GM18858 (cell line): Measurements from ENCODE around the gene CFAP97D1.

Experiments
- ATAC-seq: cut with Tn5 transposase; IDR thresholded peaks from one replicate; pipeline ENCODE4 v1.9.1; 2021; ENCODE audit not compliant: unreplicated experiment

The CFAP97D1 gene

DNA sequence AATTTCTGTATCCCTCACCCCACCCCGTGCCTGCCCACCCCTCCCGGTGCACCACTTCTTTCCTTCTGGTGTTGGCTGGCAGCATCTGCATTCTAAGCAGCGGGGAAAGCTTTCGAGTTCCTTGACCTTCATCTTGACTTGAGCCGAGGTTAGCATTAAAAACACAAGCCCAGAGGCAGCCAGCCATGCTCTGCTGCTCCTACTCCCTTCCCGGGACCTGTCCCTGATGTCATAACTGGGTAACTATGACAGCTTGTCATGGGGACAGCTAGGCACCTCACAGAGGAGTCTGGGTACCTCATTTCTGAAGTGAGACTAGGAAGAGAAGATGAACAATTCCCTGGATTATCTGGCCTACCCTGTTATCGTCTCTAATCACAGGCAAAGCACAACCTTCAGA, at the start of gene CFAP97D1:
Gene CFAP97D1 (plus strand): TSS at position 301 of the 400 bp plus-strand sequence. CDS start 28 bp downstream, at position 329.
- ATAC-seq = no peak

DNA sequence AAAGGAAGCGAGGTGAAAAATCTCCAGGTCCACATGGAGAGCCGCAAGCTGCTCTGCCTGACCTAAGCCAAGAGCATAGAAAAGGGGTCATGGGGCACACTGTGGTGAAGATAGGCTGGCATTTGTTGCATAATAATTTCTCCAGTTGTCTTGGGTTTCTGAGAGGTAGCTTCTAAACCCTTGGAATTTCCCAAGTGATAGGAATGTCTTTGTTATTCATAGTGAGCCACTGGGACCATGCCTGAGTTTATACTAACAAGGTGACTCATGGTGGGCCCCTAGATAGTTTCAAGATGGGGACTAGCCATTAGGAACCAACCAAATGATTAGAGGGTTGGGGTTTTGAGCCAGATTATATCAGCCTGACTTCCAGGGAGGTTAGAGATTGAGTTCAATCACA, 47.3 kb upstream of the CFAP97D1 start:
- no peak for ATAC-seq

DNA sequence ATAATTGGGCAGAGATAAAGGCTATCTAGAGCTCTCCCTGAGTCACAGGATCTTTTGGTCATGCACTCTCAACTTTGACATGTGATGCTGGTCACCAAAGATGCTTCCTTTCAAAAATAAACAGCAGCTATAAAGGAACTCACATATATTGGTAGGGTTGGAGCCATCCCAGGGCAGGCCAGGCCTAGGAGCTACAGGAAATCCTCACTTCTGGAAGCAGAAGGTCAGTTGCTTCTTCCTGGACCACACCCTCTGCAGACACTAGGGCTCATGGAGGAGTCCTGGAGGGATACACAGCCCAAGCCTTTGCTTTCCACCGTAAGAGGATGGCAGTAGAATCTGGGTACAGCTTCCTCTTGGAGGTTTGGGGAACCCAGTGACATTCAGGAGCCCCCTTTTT, 46.3 kb upstream of the CFAP97D1 start:
- ATAC-seq = no peak

DNA sequence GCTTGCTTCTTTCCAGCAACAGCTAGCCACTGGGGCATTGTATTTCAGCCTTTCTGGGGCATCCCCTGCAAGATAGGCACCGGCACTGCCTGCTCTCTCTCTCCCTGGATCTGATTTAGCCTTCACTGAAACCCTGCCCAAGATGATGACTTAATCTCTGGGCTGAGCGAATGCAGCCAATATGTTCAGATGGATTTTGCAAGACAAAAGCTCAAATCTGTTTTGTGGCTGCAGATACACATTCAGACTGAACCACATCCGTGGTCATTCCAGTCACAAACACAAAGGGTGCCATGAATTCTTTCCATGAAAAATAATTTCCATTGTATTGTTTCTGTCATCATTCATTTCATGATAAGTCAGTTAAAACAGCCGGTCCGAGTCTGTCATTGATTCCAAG, 45.9 kb upstream of the CFAP97D1 start:
- ATAC-seq = no peak

DNA sequence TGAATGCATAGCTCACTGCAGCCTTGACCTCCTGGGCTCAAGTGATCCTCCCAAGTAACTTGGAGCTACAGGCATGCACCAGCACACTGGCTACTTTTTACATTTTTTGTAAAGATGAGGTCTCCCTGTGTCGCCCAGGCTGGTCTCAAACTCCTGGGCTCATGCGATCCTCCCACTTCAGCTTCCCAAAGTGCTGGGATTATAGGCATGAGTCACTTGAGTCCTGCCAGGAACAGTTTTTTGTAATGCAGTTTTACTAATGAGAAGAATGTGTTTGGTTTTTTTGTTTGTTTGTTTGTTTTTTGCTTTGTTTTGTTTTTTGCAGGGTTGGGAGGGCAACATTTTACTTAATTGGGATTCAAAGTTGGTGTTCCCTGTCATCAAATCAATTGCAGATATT, 43.8 kb upstream of the CFAP97D1 start:
- no peak for ATAC-seq

DNA sequence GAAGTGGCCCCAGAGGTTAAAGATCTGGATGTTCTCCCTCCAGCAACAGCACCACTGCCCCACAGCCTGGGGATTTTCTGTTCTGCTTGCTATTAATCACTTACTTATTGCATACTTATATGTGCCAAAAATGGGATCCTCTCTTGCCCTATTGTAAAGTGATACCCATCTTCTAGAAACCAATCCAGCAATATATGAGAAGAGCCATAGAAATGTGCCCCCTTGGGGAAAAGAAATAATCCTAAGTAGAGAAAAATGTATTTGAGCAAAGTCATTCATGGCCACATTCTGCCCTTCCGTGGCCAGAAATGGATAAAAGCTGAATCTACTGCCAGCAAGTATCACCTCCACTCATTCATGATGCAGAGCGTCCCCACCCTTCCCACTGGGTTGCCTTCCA, 42.5 kb upstream of the CFAP97D1 start:
- ATAC-seq = no peak

DNA sequence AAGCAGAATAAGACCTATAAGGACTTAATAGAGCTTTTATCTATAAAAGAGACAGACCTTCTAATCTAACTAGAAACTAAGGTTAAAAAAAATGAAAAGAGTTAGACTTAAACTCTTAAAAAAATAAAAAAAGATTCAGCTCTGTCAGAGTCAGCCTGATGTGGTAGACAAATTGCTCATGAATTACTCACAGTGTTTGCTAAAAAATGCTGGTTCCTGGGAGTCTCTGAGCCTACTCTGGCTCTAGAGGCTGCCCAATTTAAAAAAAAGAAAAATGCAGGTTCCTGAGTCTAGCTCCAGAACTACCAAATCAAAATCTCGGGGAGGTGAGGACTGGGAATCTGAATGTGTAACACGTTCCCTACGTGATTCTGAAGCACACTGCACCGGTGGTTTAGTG, 39.7 kb upstream of the CFAP97D1 start:
- ATAC-seq = no peak

DNA sequence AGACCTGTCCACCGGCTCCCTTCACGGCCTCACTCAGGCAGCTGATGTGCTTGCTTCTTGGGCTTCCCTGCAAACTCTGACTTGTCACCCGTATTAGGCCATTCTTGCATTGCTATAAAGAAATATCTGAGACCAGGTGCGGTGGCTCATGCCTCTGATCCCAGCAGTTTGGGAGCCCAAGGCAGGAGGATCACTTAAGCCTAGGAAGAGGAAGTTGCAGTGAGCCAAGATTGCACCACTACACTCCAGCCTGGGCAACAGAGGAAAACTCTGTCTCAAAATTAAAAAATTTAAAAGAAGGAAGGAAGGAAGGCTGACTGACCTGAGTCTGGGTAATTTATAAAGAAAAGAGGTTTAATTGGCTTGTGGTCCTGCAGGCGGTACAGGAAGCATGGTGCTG, 38.6 kb upstream of the CFAP97D1 start:
- ATAC-seq = no peak

DNA sequence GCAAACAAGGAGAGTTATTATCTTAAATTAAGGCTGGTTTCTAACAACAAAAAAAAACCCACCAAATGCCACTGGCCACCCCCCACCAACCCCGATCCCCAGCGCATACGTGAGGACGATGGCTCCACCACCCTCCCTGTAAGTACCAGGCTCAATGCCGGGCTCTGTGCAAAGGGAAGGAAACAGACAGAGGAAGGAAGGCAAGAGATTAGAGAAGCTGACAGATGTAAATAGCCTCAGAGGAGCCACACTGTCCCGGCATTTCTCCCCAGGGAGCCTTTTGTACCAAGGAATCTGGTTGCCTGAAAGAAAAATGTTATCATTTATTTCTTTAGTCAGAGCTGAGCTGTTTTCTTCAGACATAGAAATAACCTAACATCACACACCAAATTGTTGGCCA, 34.7 kb upstream of the CFAP97D1 start:
- no peak for ATAC-seq

DNA sequence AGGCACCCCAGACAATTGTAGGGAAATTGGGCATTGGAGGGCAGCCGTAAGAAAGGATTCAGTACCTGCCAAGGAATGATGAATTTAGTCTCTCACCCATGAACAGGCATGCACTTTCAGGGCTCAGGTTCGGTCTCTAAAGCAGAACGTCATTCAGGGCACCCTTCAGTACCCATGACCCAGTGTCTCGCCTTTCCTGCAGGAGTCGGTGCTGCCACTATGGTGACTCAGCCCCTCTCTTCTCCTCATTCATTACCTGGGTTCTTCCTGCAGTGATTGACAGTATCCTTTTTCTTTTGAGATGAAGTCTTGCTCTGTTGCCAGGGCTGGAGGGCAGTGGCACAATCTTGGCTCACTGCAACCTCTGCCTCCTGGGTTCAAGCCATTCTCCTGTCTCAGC, 30.1 kb upstream of the CFAP97D1 start:
- no peak for ATAC-seq

DNA sequence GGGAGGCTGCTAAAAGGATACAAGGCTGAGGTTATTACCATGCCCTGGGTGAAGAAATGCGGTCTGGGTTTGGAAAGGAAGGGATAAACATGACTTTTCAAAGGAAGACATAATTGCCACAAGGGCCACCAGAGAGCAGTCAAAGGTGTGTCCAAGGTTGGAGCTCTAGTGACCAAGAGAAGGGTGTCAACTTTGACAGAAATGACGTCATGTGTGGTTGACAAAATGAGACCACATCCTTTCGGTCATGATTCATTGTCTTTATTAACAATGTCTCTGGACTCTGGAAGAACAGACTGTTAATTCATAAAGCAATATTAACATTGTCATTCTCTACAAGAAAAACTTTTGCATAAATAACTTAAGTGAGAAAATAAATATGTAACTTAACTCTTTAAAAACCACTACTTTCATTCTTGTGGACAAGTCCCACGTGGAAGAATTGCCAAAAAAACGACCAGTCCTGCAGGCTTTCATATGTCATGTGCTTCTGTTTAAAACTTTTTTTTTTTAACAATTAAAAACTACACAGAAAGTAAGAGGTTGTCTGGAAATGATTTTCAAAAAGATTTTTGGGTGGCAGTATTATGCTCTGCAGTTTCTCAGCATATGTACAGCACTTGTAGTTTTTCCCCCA, 26.6 kb upstream of the CFAP97D1 start:
- ATAC-seq = no peak

DNA sequence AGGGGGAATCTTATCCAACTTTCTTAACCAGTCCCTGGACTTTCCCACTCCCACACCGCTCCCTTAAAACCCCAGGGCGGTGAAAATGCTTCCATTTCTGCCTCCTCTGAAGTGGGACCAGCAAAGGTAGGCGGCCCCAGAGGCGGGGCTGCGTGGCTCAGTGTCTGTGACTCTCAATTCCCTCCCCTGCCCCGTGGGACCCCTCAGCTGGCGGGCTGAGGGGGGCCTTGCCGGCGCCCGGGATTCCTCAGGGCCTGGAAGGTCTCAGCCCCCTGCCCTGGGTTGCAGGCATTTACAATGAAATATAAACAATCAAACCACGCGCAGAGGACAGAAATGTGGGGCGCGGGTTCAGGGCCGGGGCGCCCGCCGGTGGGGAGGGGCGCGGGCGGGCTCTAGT, 25.3 kb upstream of the CFAP97D1 start:
- no peak for ATAC-seq

DNA sequence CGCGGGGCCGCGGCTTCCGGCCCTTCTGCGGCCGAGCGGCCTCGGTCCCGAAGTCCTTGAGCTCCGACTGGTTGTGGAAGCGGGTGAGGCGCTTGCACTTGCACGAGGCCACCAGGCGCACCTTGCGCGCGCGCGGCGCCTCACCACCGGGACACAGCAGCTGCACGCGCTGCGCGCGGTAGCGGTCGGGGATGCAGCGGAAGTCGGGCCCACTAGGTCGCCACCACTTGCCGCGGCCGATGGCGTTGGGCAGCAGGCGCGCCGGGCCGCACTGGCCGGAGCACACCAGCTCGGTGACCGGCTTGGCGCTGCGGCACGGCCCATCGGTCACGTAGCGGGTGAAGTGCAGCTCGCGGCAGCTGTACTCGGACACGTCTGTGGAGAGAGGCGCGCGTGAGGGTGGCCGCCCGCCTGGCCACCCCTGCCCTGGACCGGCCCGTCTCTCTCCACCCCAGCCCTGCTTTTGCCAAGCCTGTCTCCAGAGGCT, 24.8 kb upstream of the CFAP97D1 start:
- ATAC-seq = no peak

DNA sequence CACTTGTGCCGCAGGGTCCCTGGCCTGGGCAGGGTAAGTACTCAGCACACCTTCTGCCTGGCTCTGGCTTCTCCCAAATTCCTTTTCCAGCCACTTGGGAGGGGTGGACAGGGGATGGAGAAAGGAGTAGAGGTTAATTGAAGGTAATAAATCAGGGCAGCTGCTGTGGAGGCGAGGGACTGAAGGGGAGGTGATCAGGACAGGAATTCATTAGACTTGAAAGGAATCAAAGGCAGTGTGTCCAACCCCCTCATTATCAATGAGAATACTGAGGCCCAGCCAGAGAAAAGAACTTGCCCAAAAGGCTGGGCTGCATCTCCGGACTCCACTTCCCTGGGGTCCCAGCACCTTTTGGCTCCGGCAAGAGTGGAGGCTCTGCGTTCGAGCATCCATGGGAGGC, 24.0 kb upstream of the CFAP97D1 start:
- ATAC-seq = no peak

DNA sequence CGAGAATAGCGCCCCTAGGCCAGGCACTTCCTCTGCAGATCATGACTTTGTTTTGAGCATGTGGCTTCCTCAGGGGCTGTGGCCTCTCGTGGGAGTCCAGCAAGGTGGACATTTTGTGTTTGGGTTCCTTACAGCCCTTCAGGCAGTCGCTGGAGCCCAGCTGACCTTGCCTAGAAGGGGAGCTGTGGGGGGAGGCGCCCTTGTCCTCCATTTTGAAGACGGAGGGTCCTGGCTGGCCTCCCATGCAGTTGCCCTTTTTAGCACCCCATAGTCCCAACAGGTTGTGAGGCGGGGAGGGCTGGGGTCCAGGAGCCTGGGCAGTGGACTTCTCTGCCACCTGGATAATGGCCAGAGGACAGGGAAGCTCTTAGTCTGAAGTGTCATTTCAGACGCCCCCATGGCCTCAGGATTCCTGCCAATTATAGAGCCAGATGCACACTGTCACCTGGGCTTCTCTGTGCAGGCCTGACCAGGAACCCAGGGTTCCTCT, 23.0 kb upstream of the CFAP97D1 start:
- no peak for ATAC-seq

DNA sequence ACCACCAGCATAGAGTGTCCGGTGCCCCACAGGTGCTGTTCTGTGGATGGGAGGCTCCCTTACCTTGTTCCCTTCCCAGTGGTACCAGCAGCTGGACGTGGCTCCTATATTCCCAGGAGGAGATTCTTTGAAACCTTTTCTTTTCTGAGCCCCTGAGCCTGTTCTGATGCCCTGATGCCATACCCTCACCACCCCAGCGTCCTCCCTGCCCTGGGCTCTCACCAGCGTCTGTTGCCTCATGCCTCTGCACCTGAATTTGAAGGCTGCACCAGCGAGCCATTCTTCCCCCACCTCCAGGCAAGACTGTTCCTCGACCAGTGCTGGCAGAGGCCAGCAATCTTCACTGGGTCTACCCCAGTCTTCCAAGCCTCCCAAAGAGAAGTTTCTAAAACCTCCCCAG, 22.1 kb upstream of the CFAP97D1 start:
- ATAC-seq = no peak

DNA sequence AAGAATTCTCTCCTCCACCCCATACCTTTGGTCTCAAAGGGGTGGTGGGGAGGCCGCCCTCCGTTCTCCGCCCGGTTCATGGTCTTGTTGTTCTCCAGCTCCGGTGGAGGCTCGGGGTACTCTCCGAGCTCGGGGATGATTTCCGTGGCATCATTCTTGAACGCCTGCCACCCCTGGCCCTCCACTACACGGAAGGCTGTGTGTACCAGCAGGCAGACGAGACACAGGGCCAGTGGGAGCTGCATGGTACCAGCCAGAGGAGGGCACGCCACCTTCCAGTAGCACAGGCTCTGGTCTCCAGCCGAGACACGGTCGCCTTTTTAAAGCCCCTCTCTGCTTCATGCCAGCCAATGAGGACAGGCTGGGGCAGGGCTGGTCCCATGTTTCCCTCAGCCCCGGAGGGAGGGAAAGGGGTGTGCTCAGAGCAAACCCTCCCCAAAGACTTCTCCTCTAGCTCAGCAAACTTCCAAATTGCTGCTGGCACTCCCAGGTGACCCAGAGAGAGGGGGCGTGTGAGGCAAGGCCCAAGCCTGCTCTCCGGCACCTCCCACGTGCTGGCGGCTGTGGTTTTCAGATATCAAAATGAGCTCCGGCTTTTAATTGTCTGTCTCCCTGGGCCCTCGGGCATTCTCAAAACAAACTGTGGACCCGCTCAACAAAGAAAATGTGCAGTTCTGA, 21.6 kb upstream of the CFAP97D1 start, which contains the start of gene SOST:
Gene SOST (minus strand): TSS at position 295 of the 678 bp plus-strand sequence. CDS start 50 bp downstream, at position 245.
- no peak for ATAC-seq

DNA sequence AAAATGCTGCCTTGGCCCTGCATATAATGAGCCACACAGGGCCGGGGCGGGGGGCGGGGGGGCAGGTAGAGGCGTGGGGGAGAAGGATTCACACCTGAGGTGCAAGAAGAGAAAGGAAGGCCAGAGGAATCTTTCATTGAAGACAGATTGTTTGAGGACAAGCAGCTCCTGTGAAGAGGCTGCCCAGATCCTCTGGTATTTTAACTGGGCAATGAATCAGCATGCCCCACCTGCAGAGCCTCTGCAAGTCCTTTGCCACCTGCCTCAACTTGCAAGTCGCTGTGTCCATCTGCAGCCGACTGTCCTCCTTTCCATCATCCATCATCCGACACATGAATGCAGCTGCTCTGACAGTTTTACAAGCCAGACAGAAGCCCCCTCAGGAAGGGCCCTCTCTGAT, 20.4 kb upstream of the CFAP97D1 start:
- ATAC-seq = no peak

DNA sequence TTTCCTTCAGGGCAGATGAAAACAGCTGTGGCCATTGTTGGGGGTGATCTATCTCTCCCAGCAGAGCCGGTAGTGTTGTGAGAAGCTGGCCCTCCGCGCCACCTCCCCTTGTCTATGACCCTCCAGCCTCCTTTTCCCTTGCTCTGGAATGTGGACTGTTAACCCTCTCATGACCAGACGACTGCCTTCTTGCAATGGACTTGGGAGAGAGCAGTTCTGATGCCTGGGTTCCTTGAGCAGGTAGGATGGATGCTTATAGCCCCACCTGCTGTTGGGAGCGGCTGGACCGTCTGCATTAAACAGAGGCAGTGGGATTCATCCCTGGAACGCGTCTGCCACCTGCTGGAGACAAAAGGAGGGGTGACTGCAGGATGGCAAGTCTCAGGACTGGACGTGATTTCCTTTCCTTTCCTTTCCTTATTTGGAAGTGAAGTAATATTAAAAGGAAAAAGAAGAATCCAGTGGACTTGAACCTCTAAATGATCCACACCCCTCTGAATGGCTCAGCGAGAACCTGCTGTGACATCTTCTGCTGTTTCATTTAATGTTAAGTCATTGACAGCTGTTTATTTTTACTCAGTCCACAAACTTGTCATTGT, 19.9 kb upstream of the CFAP97D1 start:
- no peak for ATAC-seq

DNA sequence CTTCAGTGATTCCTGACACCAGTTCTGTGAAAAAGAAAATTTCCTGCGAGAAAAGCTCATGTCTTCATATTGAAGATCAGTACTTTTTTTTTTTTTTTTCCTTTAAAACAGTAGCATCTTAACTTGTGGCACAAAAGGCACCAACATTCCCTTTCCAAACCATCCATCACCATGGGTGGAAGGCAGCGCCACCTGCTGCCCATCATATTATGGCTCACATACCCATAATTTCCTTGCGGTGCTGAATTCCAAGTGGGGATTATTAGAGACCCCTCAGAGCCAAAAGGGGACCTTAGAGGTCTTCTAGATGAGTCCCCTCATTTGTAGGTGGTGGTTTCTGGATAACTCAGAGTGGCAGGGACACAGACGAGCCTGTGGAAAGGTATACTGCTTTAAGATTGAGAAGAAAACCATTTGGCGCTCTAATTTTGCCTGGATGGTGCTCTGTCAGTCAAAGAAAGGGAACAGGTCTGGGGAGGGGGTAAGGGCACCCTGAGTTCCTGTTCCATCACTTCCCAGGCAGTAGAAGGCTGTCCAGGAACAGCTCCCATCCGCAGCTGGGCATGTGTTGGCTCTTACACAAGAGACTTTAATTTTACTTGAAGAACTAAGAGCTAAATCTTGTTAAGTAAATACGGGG, 13.7 kb upstream of the CFAP97D1 start:
- no peak for ATAC-seq

DNA sequence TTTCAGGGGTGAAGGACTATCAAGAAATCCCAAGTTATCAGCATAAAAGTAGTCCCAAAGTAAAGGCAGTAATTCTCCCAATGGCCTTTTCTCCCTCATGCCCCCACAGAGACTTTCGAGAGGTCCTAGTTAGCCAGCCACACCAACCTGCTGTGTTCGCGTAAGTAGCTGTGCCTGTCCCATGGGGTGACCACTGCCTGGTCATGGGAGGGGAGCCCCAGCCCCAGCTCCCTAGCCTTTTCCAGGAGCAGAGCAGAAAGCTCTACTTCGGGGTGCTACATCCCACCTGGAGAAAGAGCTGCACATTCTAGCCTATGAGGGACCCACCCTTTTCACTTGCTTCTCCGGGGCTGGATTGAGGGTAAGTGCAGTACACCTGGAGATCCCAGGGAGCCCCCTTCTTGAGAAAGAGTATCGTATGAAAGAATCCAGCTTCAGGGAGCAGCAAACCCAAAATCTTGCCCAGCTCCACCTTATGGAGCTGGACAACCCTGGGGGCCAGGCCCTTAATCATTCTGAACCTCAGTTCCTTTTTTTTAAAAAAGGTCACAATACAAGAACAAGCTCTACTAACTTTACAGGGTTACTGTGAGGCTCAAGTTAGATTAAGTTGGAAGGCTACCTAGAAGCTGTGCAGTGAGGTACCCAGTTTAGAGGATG, 13.1 kb upstream of the CFAP97D1 start:
- ATAC-seq = no peak
